Fibroblast of lung (primary cell): ENCODE data around the gene DGKE.

Experiments used
- CTCF ChIP-seq, 2 donors: IDR thresholded peaks in 1 of 2; conservative IDR thresholded peaks in 1 of 2; 1 replicate in 1 of 2; 2 replicates in 1 of 2; pipeline ENCODE4 v1.5.1; 2011 to 2012; ENCODE audit warnings: low read length in 2 of 2, control low read depth in 1 of 2, inconsistent platforms in 1 of 2, low read depth in 1 of 2, mild to moderate bottlenecking in 1 of 2
- EZH2 ChIP-seq: IDR thresholded peaks from 2 replicates; pipeline ENCODE4 v1.5.1; 2012; ENCODE audit warnings: low read length, control low read depth, mild to moderate bottlenecking; ENCODE audit errors: missing control alignments

- TF ChIP-seq CTCF (conservative IDR thresholded peaks at IDR 0.05 in 1 of 2, IDR thresholded peaks at IDR 0.05 in 1 of 2; ENCODE audit: low read depth in 1 of 2, low read length in 2 of 2) (no peak), EZH2 (no peak)
Observed at GRCh38 chr17:56812901-56813388, 21.0 kb upstream of the DGKE start.
